Naive B cell (primary cell): ENCODE measurements around the gene ETS1. TPM values are rescaled to one million over a fixed set of nuclear protein-coding genes. Genes with fewer than 3 reads are reported as not detected.

Source experiments
- ATAC-seq, 2 donors: fragments of 150-1000 bp; cut with Tn5 transposase; 2 replicates each; pipeline ENCODE4 v1.10.0; 2021; ENCODE audit warnings: low read depth in 2 of 2, mild to moderate bottlenecking in 2 of 2, moderate library complexity in 2 of 2
- DNase-seq: peaks from one replicate; pipeline ENCODE4 v3.0.0; 2022
- H3K27ac Mint-ChIP-seq, 6 donors: one replicate each; pipeline ENCODE4 v1.8.0; 2020 to 2022; ENCODE audit warnings: mild to moderate bottlenecking in 6 of 6, mixed read lengths in 6 of 6, moderate library complexity in 5 of 6, inconsistent platforms in 2 of 6
- H3K27me3 Mint-ChIP-seq, 3 donors: one replicate each; pipeline ENCODE4 v1.8.0; 2021 to 2022; ENCODE audit warnings: mixed read lengths in 3 of 3, mild to moderate bottlenecking in 1 of 3
- H3K36me3 Mint-ChIP-seq, 2 donors: one replicate each; pipeline ENCODE4 v1.8.0; 2020 to 2022; ENCODE audit warnings: mixed read lengths in 2 of 2, inconsistent platforms in 1 of 2, mild to moderate bottlenecking in 1 of 2
- H3K4me1 Mint-ChIP-seq, 3 donors: one replicate each; pipeline ENCODE4 v1.8.0; 2020 to 2022; ENCODE audit warnings: mixed read lengths in 3 of 3, inconsistent platforms in 1 of 3, mild to moderate bottlenecking in 1 of 3, moderate library complexity in 1 of 3
- H3K4me3 Mint-ChIP-seq, 8 donors: one replicate each; pipeline ENCODE4 v1.8.0; 2020 to 2022; ENCODE audit warnings: mild to moderate bottlenecking in 8 of 8, mixed read lengths in 8 of 8, moderate library complexity in 8 of 8, inconsistent platforms in 2 of 8
- H3K9me3 Mint-ChIP-seq, 7 donors: one replicate each; pipeline ENCODE4 v1.8.0; 2020 to 2022; ENCODE audit warnings: mixed read lengths in 7 of 7, mild to moderate bottlenecking in 5 of 7, inconsistent platforms in 2 of 7, moderate library complexity in 1 of 7
- polyA plus RNA-seq, 6 donors: library from polyadenylated mRNA; unstranded; fragments of 300-500 nt; fragmentation: Illumina TruSeq; gene quantifications; one replicate each; pipeline ENCODE4 v1.2.3, GENCODE V29; 2021; ENCODE audit warnings: low read depth in 6 of 6

ETS1 gene
- polyA plus RNA-seq, 6 donors from 2014 or later: 205 to 278 (median 247) TPM

- Mint-ChIP-seq H3K4me3 (peak overlapping the region; percentile 11 to 88 (median 61)), H3K4me1 (peaks cover 88 to 100% (median 98%) of the 10 kb centered on the region in 3 donors), H3K36me3 (peaks cover 2 to 18% of the 10 kb centered on the region in 2 donors), H3K27ac (peak overlapping the region; percentile 13 to 95 (median 91)), H3K27me3 (no peaks in the 10 kb centered on the region), H3K9me3 (no peaks in the 10 kb centered on the region)
- no peak for ATAC-seq
- DNase-seq: no peak
Observed at GRCh38 chr11:128509621-128510389, 77.6 kb downstream of the ETS1 start.

GRCh38 chr11:128508770-128509510 is 78.4 kb downstream of the ETS1 start:
- Mint-ChIP-seq H3K4me1 (peaks cover 88 to 100% (median 98%) of the 10 kb centered on the region in 3 donors), H3K36me3 (peaks cover 0 to 10% of the 10 kb centered on the region in 2 donors), H3K4me3 (peak overlapping the region; percentile 11 to 89 (median 82)), H3K9me3 (no peaks in the 10 kb centered on the region), H3K27ac (peak overlapping the region; percentile 32 to 95 (median 76)), H3K27me3 (no peaks in the 10 kb centered on the region)
- ATAC-seq (no peak), DNase-seq (no peak)

GRCh38 chr11:128507936-128508335 is 79.4 kb downstream of the ETS1 start:
- peaks cover 0 to 10% of the 10 kb centered on the region in 2 donors for H3K36me3 Mint-ChIP-seq
- no peaks in the 10 kb centered on the region for H3K9me3 Mint-ChIP-seq
- peak overlapping the region; percentile 7 to 89 (median 84) for H3K4me3 Mint-ChIP-seq
- ATAC-seq: no peak
- no peak for DNase-seq
- H3K27ac Mint-ChIP-seq: peak overlapping the region in 5 of 6 donors; percentile 62 to 95 (median 69)
- no peaks in the 10 kb centered on the region for H3K27me3 Mint-ChIP-seq
- peaks cover 90 to 100% (median 98%) of the 10 kb centered on the region in 3 donors for H3K4me1 Mint-ChIP-seq

GRCh38 chr11:128506999-128507611 is 80.3 kb downstream of the ETS1 start:
- H3K36me3 Mint-ChIP-seq: peaks cover 0 to 10% of the 10 kb centered on the region in 2 donors
- DNase-seq: no peak

GRCh38 chr11:128506356-128506755 is 81.0 kb downstream of the ETS1 start:
- H3K4me1 Mint-ChIP-seq: peaks cover 90 to 100% (median 98%) of the 10 kb centered on the region in 3 donors
- peak overlapping the region; percentile 74 to 89 (median 86) for H3K4me3 Mint-ChIP-seq
- peaks cover 0 to 17% of the 10 kb centered on the region in 2 donors for H3K36me3 Mint-ChIP-seq
- peak overlapping the region; percentile 29 to 95 (median 94) for H3K27ac Mint-ChIP-seq
- ATAC-seq: no peak
- no peaks in the 10 kb centered on the region for H3K9me3 Mint-ChIP-seq
- no peak for DNase-seq
- H3K27me3 Mint-ChIP-seq: no peaks in the 10 kb centered on the region

More at GRCh38 chr11:128506999-128507611, 80.3 kb downstream of the ETS1 start:
- peak; percentile 63 to 65 for ATAC-seq
- Mint-ChIP-seq H3K4me1 (peaks cover 90 to 100% (median 98%) of the 10 kb centered on the region in 3 donors), H3K9me3 (no peaks in the 10 kb centered on the region), H3K27me3 (no peaks in the 10 kb centered on the region), H3K4me3 (peak overlapping the region; percentile 74 to 89 (median 86)), H3K27ac (peak overlapping the region; percentile 78 to 95 (median 94))

- Mint-ChIP-seq H3K27me3 (no peaks in the 10 kb centered on the region), H3K27ac (peak overlapping the region; percentile 29 to 95 (median 79)), H3K36me3 (peaks cover 0 to 25% of the 10 kb centered on the region in 2 donors), H3K9me3 (no peaks in the 10 kb centered on the region), H3K4me1 (peaks cover 90 to 100% (median 98%) of the 10 kb centered on the region in 3 donors), H3K4me3 (peak overlapping the region; percentile 38 to 89 (median 80))
- ATAC-seq: no peak
- DNase-seq: no peak
Observed at GRCh38 chr11:128505449-128506065, 81.8 kb downstream of the ETS1 start.

GRCh38 chr11:128504486-128504885 is 82.9 kb downstream of the ETS1 start:
- peak overlapping the region; percentile 62 to 95 (median 86) for H3K27ac Mint-ChIP-seq
- H3K27me3 Mint-ChIP-seq: no peaks in the 10 kb centered on the region
- peak overlapping the region in 7 of 8 donors; percentile 9 to 88 (median 80) for H3K4me3 Mint-ChIP-seq
- H3K9me3 Mint-ChIP-seq: no peaks in the 10 kb centered on the region
- ATAC-seq (no peak), DNase-seq (no peak)
- H3K4me1 Mint-ChIP-seq: peaks cover 89 to 99% (median 98%) of the 10 kb centered on the region in 3 donors
- H3K36me3 Mint-ChIP-seq: peaks cover 6 to 33% of the 10 kb centered on the region in 2 donors

GRCh38 chr11:128503245-128503991 is 83.9 kb downstream of the ETS1 start:
- DNase-seq: no peak
- ATAC-seq: peak; percentile 39 to 45
- Mint-ChIP-seq H3K4me1 (peaks cover 90 to 99% (median 98%) of the 10 kb centered on the region in 3 donors), H3K27ac (peak overlapping the region; percentile 40 to 95 (median 90)), H3K27me3 (no peaks in the 10 kb centered on the region), H3K36me3 (peaks cover 17 to 33% of the 10 kb centered on the region in 2 donors), H3K4me3 (peak overlapping the region; percentile 51 to 84 (median 77)), H3K9me3 (no peaks in the 10 kb centered on the region)

- H3K4me1 Mint-ChIP-seq: peaks cover 91 to 99% (median 97%) of the 10 kb centered on the region in 3 donors
- no peaks in the 10 kb centered on the region for H3K27me3 Mint-ChIP-seq
- peak overlapping the region; percentile 11 to 84 (median 77) for H3K4me3 Mint-ChIP-seq
- H3K27ac Mint-ChIP-seq: peak overlapping the region; percentile 78 to 95 (median 89)
- peaks cover 21 to 33% of the 10 kb centered on the region in 2 donors for H3K36me3 Mint-ChIP-seq
- ATAC-seq (no peak), DNase-seq (no peak)
- no peaks in the 10 kb centered on the region for H3K9me3 Mint-ChIP-seq
Observed at GRCh38 chr11:128502726-128503125, 84.6 kb downstream of the ETS1 start.

GRCh38 chr11:128501632-128502549 is 85.5 kb downstream of the ETS1 start:
- Mint-ChIP-seq H3K36me3 (peaks cover 23 to 33% of the 10 kb centered on the region in 2 donors), H3K9me3 (no peaks in the 10 kb centered on the region), H3K4me3 (peak overlapping the region; percentile 25 to 84 (median 74)), H3K4me1 (peaks cover 92 to 99% (median 97%) of the 10 kb centered on the region in 3 donors), H3K27me3 (no peaks in the 10 kb centered on the region), H3K27ac (peak overlapping the region; percentile 78 to 95 (median 90))
- no peak for ATAC-seq
- DNase-seq: no peak

- Mint-ChIP-seq H3K36me3 (peaks cover 23 to 31% of the 10 kb centered on the region in 2 donors), H3K9me3 (no peaks in the 10 kb centered on the region), H3K4me3 (peak overlapping the region in 7 of 8 donors; percentile 19 to 85 (median 80)), H3K27me3 (no peaks in the 10 kb centered on the region), H3K4me1 (peaks cover 91 to 99% (median 97%) of the 10 kb centered on the region in 3 donors), H3K27ac (peak overlapping the region; percentile 50 to 95 (median 86))
- DNase-seq: no peak
- no peak for ATAC-seq
Observed at GRCh38 chr11:128501008-128501407, 86.3 kb downstream of the ETS1 start.
